CD4-positive, alpha-beta T cell treated with Interferon gamma for 1 hour (primary cell): Measurements from ENCODE around the gene PCDHGB1.
A peak's percentile ranks its signal among the peaks of the same experiment; 100 is the strongest.
"Not testable (repeated sequence)": the region's sequence is repeated elsewhere in the genome, so short reads cannot be mapped to it uniquely, and the experiment has no call there.

Experiments
- DNase-seq: peaks from one replicate; pipeline ENCODE4 v3.0.0-alpha.2; 2020

The PCDHGB1 gene

DNA sequence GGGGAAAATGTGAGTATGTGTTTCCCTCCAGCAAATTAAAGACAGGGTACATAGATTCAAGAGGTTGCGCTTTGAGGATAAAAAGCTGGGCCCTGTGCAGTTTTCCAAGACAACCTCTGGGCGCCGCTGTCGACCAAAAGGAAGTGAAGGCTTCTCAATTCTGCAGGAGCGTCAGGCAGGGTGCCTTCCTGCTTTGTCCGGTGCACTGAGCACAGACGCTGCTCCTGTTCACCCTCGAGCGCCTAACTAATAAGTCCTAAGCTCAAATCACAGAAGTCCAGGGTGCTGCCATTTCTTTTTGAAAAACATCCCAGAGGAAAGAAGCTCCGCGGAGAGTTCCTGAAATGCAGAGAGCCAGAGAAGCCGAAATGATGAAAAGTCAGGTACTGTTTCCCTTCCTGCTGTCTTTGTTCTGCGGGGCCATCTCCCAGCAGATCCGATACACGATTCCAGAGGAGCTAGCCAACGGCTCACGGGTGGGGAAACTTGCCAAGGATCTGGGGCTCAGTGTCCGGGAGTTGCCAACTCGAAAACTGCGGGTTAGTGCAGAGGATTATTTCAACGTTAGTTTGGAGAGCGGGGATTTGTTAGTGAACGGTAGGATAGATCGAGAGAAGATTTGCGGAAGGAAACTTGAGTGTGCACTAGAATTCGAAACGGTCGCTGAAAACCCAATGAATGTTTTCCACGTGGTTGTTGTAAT, at the start of gene PCDHGB1:
Gene PCDHGB1, plus strand, starts transcription at position 183 of the 703 bp plus-strand sequence. Its CDS starts 162 bp downstream, at position 345.
- no peak for DNase-seq

DNA sequence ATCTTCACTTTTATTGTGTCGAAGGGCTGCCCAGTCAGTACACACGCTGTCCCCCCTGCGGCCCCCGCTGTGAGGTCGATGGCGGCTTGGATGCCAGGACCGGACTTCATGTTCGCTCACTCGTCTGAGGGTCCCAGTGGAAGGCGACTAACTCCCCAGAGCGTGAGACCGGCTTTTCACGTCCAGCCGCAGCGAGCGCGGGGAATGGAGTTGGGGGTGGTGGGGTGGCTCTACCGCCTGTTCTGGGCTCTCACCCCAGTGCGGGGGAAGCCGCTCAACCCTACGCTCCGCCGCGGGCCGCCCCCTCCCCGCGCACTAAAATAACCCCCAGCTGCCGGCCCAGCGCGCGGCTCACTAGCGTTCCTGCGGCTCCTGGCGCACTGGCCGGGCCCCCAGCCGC, 46.1 kb upstream of the PCDHGB1 start, which contains the start of gene SLC25A2:
Gene SLC25A2, minus strand, starts transcription at position 294 of the 400 bp plus-strand sequence. Its CDS starts 184 bp downstream, at position 110.
- DNase-seq, result no peak

DNA sequence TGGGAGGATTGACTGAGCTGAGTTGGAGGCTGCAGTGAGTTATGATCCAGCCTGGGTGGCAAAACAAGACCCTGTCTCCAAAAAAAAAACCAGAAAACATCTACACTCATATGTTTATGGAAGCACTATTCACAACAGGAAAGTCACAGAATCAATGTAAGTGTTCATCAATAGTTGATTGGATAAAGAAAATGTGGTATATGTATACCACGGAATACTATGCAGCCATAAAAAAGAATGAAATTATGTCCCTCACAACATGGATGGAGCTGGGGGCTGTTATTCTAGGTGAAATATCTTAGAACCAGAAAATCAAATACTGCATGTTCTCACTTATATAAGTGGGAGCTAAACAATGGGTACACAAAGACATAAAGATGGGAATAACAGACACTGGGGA, 43.3 kb upstream of the PCDHGB1 start:
- no peak for DNase-seq

DNA sequence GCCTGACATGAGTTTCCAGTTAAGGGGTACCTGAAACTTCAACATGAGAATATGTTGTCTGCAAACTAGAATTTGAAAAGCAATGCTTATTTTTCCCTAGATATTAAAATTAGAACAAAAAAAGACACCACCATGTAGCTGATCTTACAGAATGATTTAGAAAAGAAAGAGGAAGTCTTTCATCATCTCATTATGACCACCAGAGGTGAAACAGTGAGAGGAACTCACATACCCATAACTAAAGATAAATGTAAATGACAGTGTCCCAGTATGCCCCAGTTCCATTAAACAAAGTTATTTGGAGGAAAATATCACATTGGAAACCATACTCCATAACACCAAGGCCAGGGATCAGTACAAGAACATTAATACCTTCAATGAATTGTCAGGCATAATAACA, 36.2 kb upstream of the PCDHGB1 start:
- no peak for DNase-seq

DNA sequence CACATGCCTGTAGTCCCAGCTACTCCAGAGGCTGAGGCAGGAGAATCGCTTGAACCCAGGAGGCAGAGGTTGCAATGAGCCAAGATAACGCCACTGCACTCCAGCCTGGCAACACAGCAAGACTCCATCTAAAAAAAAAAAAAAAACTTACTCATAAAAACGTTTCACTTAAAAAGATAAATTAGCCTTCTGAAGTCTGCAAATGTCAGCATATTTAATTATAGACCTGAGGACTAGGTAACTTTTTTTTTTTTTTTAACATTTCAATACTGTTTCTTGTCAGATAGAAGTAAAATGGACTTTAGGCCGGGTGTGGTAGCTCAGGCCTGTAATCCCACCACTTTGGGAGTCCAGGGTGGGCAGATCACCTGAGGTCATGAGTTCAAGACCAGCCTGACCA, 32.9 kb upstream of the PCDHGB1 start:
- not testable (repeated sequence) for DNase-seq

DNA sequence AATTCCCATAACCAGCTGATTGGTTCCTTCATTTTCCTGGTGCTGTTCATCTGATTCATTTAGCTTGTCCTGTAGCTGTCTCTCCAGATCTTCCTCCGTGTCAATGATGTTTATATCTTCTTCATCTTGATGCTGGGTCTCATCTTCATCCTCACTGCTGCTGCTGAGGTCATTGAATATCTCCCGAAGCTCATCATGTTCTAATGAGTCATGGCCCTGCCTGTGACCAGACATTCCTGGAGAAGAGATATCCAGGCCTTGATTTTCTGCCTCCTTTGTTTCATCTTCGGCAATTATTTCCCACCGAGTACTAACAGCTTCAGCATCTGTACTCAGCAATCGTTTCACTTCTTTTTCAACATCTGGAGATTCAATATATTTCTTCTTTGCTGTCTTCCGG, 30.7 kb upstream of the PCDHGB1 start:
- DNase-seq, result no peak

DNA sequence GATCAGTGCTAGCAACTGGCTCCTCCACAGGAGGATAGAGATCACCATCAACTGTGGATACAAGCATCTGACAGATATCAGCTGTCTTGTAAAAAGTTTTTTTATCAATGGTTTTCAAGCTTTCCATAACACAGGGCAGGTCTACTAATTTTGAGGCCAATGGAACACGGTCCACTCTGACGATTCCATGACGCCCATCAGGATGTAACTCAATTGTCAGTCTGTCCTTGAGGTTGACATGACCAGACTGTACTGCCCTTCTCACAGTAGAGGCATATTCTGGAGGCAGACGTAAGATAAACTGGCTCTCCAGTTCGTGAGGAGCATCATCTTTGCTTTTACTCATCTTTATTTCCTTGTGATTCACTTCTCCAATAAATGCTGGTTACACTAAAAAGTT, 30.2 kb upstream of the PCDHGB1 start:
- no peak for DNase-seq

DNA sequence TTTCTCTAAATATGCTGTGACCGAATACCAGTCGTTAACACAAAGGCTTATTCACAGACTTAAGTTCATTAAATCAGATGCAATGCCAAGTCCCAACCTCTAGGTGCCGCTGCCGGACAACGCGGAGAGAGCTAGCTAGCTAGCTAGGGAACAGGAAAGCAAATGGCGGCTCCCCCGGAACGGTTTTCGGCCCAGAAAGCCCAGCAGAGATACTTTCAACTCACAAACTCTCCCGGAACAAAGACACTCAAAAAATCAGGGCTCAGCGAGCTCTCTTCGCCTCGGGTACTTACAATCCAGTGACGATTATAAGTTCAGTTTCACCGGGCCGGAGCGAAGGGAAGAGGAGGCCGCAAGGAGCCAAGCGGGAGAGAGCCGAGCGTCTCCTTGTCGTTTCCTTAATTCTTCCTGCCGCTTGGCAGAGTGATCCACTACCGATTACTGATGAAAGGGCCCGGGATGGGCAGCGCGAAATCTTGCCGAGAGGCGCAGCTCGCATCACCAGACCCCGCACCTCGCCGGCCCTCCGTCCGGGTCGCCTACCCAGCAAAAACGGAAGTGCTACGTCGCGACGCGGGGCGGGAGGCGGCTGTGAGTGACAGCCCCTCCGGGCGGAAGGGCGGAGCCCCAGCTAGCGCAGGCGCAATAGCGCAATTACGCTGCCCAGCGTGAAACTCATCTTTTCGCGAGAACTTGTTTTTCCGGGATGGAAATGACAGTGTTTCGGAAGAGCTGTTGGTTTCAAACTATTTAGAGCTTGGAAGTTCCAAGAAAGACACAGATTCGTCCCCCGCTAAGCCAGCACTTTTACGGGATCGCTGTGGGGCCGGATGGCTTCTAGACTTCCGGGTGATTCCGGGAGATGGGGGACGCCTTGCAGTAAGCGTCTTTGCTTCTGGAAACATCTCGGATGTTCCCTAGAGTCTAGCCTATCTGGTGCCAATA, 29.4 kb upstream of the PCDHGB1 start, which contains the start of gene TAF7:
Gene TAF7, minus strand, starts transcription at position 560 of the 945 bp plus-strand sequence. CDS start 740 bp downstream, outside the sequence.
- DNase-seq, result peak; percentile 93

DNA sequence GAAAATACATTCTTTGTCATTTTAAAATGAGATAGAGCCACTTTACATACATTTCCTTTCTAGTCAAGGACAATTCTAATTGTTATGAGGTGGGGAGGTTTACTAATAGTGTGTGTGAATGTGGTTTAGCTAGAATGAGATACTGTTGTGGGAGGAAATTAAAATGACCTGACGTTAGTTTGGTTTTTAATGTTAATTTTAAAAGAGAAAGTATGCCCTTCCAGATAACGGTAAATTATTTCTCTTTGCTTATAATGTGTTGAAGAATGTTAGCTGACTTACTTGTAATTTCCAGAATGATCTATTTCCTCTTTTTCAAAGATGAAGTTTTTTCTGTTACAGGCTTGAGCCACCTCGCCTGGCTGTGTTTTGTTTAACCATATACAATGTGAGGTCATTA, 27.6 kb upstream of the PCDHGB1 start:
- DNase-seq, result no peak

DNA sequence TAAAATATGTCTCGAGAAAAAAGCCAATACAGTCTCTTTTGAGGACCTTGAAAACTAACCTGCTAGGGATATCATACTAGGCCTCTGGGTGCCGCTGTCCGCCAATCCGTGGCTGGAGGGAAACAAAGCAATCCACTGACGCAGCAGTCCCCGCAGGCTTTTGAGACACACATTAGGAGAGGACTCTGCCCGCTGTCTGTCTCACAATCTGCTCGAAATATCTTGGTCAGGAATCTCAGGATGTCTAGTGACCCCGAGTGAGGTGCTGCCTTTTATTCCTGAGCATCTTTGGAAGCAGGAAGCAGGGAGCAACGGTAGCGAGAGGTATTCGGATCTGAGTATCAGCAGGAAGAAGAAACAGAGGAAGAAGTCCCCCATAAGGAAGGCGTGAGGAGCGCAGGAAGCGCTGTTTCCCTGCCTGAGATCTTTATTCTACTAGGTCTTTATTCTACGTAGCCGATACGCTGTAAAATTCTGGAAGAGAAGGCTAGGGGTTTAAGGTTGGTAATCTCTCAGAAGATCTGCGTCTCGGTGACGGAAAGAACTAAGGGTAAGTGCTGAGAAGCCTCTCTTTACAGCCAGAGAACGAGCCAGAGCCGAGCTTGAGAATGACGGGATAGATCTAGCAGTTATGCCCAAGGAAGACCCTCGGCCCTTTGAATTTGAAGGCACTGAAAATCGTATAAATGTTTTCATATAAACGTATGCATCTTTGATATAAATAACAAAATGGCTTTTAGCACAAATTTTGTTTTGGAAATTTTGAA, 23.6 kb upstream of the PCDHGB1 start:
- DNase-seq, result peak; percentile 70

DNA sequence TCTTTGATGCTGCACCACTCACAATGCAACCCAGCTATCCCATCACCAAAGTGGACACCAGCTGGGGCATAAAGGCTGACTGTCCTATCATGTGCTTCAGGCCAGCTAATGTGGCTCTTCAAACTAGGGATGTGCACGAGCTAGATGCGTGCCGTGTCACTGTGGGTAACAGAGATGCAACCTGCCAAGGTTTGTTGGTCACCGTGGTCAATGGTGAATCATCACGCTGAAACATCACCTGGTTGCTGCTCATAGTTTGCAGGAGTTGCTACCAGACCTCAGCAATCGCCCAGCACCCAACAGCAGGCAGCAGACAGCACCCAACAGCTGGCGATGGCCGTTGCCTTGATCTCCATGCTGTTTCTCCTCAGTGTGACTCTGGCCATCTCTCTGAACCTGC, 21.7 kb upstream of the PCDHGB1 start:
- no peak for DNase-seq

DNA sequence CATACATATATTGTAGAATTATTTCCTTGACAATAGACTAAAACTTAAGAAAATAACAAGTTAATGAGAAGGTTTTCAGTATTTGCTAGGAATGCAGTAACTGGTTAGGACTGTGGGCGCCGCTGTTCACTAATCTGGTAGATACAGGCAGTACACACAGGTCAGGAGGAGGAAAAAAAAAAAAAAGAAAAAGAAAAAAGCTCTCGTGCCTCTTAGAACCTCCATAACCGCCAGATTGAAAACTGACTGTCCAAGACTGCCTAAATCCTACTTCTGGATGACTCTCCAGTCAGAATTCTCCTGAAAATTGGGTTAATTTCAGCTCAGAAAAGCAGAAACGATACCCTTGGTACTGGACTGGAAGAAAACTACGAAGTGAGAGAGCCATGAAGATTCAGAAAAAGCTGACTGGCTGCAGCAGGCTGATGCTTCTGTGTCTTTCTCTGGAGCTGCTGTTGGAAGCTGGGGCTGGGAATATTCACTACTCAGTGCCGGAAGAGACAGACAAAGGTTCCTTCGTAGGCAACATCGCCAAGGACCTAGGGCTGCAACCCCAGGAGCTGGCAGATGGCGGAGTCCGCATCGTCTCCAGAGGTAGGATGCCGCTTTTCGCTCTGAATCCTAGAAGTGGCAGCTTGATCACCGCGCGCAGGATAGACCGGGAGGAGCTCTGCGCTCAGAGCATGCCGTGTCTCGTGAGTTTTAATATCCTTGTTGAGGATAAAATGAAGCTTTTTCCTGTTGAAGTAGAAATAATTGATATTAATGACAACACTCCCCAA, 19.4 kb upstream of the PCDHGB1 start, which contains the start of gene PCDHGA1:
Gene PCDHGA1, plus strand, starts transcription at position 216 of the 782 bp plus-strand sequence.
- peak; percentile 23 for DNase-seq

DNA sequence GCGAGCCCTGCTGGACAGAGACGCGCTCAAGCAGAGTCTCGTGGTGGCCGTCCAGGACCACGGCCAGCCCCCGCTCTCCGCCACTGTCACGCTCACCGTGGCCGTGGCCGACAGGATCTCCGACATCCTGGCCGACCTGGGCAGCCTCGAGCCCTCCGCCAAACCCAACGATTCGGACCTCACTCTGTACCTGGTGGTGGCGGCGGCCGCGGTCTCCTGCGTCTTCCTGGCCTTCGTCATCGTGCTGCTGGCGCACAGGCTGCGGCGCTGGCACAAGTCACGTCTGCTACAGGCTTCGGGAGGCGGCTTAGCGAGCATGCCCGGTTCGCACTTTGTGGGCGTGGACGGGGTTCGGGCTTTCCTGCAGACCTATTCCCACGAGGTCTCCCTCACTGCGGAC, 17.3 kb upstream of the PCDHGB1 start:
- not testable (repeated sequence) for DNase-seq

DNA sequence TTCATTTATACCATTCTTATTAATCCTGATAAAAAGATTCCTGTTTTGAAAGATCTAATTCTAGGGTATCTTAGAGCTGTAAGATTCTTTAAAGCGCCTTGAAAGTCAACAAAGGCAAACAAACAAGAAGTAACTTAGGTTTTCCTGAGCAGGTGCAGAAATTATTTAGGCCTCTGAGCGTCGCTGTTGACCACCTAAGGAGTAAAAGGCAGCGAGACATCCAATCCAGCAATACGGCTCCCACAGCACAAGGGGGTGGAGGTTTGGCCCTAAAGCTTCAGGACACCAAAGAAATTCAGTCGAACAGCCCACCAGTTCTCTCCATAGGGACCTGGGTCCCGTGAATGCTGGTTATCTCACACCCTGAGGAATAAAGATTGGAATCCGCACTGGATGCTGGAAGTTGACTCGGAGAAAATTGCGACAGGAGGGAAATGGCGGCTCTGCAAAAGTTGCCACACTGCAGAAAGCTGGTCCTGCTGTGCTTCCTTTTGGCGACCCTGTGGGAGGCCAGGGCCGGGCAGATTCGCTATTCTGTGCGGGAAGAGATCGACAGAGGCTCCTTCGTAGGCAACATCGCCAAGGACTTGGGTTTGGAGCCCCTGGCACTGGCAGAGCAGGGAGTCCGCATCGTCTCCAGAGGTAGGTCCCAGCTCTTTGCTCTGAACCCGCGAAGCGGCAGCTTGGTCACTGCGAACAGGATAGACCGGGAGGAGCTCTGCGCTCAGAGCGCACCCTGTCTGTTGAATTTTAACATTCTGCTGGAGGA, 11.2 kb upstream of the PCDHGB1 start, which contains the start of gene PCDHGA2:
Gene PCDHGA2, plus strand, starts transcription at position 223 of the 769 bp plus-strand sequence.
- DNase-seq, result no peak

DNA sequence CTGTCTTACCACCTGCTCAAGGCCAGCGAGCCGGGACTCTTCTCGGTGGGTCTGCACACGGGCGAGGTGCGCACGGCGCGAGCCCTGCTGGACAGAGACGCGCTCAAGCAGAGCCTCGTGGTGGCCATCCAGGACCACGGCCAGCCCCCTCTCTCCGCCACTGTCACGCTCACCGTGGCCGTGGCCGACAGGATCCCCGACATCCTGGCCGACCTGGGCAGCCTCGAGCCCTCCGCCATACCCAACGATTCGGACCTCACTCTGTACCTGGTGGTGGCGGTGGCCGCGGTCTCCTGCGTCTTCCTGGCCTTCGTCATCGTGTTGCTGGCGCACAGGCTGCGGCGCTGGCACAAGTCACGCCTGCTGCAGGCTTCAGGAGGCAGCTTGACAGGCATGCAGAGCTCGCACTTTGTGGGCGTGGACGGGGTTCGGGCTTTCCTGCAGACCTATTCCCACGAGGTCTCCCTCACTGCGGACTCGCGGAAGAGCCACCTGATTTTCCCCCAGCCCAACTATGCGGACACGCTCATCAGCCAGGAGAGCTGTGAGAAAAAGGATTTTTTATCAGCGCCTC, 9.0 kb upstream of the PCDHGB1 start:
- not testable (repeated sequence) for DNase-seq

DNA sequence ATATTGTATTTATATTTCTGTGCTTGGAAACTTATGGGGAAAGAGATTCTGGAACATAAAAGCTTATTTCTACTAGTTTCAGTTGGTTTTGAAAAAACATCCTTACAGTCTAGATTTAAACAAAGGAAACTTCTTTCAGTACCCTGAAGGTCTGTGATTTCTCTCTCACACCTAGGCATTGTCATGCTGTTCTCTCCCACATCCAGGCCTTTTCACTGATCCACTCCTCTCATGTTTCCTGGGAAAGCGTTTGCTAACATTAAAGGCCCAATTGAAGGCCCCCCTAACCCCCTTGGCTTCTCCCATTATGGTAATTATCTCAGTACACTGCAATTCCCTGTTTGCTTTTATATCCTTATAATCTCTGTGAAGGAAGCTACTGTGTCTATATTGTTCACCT, 7.1 kb upstream of the PCDHGB1 start:
- no peak for DNase-seq

DNA sequence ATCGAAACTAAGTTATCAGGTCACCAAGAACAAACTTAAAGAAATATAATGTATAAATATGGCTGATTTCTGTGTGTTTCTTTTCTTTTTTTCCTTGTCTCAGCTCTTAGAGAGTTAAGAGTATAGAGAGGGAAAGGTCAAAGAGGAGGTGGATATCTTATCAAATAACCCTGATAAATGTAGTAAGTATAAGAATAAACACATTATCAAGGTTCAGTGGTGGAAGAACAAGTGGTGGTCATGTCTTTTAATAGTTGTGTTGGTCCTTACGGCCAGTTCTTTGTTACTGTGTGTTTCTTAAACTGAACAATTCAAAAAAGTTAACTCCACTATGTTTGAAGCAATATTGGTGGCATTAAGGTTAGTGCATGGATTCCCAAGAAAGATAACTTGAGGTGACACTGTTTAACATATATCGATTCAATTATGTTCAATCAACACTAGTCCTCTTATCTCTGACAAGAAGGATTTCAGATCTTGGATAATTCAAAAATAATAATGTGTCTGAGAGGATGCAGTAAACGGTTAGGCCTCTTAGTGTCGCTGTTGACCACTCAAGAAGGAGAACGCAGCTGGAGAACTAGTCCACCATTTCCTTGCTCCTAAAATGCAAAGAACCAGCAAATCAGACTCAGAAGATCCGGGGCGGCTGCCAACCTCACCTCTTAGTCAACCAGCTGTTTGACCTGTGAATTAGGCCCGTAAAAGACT, 6.5 kb upstream of the PCDHGB1 start, which contains the start of gene PCDHGA3:
Gene PCDHGA3, plus strand, starts transcription at position 588 of the 711 bp plus-strand sequence. CDS start 205 bp downstream, outside the sequence.
- DNase-seq, result no peak

DNA sequence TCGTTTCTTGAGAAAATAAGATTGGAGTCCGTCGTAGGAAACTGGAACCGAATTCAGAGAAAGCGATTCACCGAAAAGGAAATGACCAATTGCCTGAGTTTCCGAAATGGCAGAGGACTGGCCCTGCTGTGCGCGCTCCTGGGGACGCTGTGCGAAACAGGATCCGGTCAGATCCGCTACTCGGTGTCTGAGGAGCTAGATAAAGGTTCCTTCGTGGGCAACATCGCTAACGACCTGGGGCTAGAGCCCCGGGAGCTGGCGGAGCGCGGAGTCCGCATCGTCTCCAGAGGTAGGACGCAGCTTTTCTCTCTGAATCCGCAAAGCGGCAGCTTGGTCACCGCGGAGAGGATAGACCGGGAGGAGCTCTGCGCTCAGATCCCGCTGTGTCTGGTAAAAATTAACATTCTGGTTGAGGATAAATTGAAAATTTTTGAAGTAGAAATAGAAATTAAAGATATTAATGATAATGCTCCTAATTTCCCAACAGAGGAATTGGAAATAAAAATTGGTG, 5.9 kb upstream of the PCDHGB1 start:
- no peak for DNase-seq

DNA sequence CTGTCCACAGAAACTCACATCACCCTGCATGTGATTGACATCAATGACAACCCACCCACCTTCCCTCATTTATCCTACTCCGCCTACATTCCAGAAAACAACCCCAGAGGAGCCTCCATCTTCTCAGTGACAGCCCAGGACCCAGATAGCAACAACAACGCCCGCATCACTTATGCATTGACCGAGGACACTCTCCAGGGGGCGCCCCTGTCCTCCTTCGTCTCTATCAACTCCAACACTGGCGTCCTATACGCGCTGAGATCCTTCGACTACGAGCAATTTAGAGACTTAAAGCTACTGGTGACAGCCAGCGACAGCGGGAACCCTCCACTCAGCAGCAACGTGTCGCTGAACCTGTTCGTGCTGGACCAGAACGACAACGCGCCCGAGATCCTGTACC, 4.6 kb upstream of the PCDHGB1 start:
- DNase-seq, result no peak

DNA sequence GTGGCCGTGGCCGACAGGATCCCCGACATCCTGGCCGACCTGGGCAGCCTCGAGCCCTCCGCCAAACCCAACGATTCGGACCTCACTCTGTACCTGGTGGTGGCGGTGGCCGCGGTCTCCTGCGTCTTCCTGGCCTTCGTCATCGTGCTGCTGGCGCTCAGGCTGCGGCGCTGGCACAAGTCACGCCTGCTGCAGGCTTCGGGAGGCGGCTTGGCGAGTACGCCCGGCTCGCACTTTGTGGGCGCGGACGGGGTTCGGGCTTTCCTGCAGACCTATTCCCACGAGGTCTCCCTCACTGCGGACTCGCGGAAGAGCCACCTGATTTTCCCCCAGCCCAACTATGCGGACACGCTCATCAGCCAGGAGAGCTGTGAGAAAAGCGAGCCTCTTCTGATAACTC, 3.9 kb upstream of the PCDHGB1 start:
- DNase-seq, result not testable (repeated sequence)
